GM19023 (cell line): ENCODE measurements around the gene SEPTIN1.
A peak's percentile ranks its signal among the peaks of the same experiment; 100 is the strongest.
"Not testable (repeated sequence)": the region's sequence is repeated elsewhere in the genome, so short reads cannot be mapped to it uniquely, and the experiment has no call there.

ENCODE experiments used
- ATAC-seq: cut with Tn5 transposase; IDR thresholded peaks from one replicate; pipeline ENCODE4 v1.9.1; 2021; ENCODE audit warnings: mild to moderate bottlenecking, moderate library complexity; ENCODE audit not compliant: unreplicated experiment

Gene SEPTIN1

DNA sequence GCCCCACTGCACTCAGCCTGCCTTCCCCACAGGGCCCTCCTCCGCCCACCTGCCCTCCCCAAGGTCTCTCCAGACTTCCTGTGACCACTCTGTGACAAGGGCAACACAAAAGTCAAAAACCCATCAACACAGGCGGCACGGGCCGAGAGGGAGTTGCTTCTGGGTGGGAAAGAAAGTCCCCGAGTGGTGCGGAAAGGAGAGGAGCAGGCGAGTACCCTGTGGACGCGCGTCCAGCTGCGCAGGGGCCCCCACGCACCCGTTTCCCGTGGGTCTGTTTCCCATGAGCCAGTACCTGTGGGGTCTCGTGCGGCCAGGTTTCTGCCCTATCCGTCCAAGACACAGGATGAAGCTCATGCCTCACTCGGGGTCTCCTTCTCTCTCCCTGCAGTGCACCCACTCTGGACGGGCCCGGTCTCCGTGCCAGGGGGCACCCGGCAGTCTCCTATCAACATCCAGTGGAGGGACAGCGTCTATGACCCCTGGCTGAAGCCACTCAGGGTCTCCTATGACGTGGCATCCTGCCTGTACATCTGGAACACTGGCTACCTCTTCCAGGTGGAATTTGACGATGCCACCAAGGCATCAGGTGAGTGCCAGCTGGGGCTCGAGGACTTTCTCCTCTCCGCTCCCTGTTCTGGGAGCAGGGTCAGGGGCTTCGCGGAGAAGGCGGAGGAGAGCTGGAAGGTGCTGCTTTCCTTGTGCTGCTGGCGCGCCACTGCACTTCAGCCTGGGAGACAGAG lies 39.4 kb downstream of the SEPTIN1 start:
- no peak for ATAC-seq

DNA sequence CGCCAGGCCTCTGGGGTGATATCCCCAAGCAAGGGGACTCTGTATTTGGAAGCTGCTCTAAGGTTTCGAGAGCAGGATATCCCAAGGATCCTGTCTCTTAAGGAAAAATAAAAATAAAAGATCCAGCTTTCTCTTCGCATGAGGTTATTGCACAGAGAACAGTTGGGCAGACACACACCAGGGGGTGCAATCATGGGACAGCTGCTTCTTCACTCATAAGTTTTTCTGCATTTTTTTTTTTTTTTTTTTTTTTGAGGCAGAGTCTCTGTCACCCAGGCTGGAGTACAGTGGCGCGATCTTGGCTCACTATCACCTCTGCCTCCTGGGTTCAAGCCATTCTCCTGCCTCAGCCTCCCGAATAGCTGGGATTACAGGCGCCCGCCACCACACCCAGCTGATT lies 40.4 kb downstream of the SEPTIN1 start:
- ATAC-seq, result not testable (repeated sequence)

DNA sequence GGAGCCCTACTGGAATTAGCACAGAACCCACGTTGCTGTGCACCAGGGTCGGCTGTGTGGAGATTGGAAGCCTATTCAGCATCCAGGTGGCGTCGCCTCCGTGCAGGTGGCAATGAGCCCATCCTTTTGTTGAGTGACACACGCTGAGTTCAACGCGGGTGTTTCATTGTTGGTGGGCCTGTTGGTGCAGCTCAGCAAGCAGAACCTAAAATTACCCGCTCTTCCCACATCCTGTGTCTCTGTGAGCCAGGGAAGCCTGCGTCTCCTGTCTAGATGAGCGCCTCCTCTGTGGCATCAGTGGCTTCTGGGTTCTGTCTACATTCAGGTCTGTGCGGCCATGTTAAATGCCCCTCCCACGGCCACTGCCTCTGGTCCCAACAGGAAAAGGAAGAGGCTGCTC lies 41.7 kb downstream of the SEPTIN1 start:
- no peak for ATAC-seq

GRCh38 chr16:30338715-30339114 lies 43.6 kb downstream of the SEPTIN1 start:
- not testable (repeated sequence) for ATAC-seq

DNA sequence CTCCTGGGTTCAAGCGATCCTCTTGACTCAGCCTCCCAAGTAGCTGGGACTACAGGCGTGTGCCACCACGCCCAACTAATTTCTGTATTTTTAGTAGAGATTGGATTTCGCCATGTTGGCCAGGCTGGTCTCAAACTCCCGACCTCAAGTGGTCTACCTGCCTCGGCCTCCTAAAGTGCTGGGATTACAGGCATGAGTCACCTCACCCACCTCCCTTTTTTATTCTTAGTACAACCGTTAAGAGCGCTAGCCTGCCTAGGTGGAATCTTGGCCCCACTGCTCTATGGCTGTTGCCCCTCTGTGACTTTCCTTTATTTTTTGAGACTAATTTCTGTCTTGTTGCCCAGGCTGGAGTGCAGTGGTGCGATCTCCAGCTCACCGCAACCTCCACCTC lies 44.4 kb downstream of the SEPTIN1 start:
- ATAC-seq, result not testable (repeated sequence)

- no peak for ATAC-seq
Measured at GRCh38 chr16:30335598-30336474, 46.5 kb downstream of the SEPTIN1 start.

DNA sequence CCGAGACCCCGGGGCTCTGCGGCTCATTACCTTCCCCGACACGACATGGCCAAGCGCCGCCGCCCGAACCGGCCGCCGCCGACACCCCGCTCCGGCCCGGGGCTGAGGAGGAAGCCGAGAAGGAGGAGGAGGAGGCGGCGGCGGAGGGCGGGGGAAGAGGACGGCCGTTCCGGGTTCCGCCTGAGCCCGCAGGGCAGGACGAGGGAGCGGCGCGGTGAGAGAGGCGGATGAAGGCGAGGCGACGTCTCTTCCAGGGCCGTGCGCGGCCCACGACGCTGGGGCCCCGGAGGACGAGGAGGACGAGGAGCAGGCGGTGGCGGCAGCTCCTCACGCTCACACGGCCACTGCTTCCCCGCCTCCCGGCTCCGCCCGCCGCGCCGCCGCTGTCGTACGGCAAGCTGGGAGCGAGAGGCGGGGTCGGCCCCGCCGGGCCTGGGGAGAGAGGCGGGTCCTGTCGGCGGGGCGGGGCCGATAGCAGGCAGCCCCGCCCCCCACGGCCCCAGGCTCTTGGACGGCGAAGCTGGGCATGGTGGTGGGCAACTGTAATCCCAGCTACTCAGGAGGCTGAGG lies 47.2 kb downstream of the SEPTIN1 start:
- peak; percentile 77 for ATAC-seq

DNA sequence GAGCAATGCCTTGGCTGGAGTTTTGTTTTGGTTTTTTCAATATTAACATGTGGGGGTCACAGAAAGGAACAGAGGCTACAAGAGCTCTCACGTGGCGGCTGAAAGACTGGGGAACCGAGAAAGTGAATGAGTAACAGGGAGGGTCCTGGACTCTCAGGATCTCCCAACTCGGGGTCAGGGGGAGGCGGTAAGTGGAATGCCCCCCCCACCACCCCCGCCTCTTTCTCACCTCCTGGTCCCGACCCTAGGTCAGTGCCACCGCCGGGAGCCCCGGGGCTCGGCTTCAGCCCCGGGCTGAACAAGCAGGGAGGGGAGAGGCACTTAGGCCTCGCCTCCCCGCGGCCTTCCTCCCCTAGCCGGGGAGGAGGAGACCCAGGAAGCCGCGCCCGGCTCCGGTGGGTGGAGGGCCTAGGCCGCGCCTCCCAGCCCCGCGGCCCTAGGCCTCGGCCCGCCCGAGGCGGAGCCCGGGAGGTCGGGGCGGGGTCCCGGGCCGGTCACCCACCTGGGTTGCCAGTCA lies 47.8 kb downstream of the SEPTIN1 start:
- peak; percentile 92 for ATAC-seq
